Measurements from ENCODE around the gene IPO9.

IPO9 gene

GRCh38 chr1:201891451-201892045 lies 62.6 kb downstream of the IPO9 start:
- POLR2A ChIA-PET (ENCODE audit: low non-redundant PET), result no interaction called here
- TF ChIP-seq CTCF (conservative IDR thresholded peaks at IDR 0.05; ENCODE audit: low read depth), result no peak
- CTCF ChIA-PET, result interaction anchor here (0.6 to 9.3 kb wide), 5 partner anchors 54 to 91 kb away, joined by 3 to 162 read pairs (median 5); partner anchors contain the start of gene RNPEP
- H3K27ac ChIP-seq, result no peak overlapping the region
- DNase-seq (ENCODE audit: low spot score), result no peak

GRCh38 chr1:201892211-201892610 lies 63.3 kb downstream of the IPO9 start:
- no peak for TF ChIP-seq CTCF (conservative IDR thresholded peaks at IDR 0.05; ENCODE audit: low read depth)
- POLR2A ChIA-PET (ENCODE audit: low non-redundant PET), result no interaction called here
- CTCF ChIA-PET, result interaction anchor here (0.5 to 9.3 kb wide), 6 partner anchors 54 to 264 kb away, joined by 3 to 162 read pairs (median 3); partner anchors contain the start of gene RNPEP

GRCh38 chr1:201893431-201893830 lies 64.5 kb downstream of the IPO9 start:
- H3K27ac ChIP-seq, result no peak overlapping the region
- ChIA-PET CTCF (interaction anchor here (0.5 to 9.3 kb wide), 6 partner anchors 13 to 317 kb away, joined by 3 to 162 read pairs (median 3); no protein-coding TSS in a partner anchor), POLR2A (ENCODE audit: low non-redundant PET) (interaction anchor here (0.6 kb wide), 1 partner anchor 61 kb away, joined by 9 read pairs; no protein-coding TSS in a partner anchor)
- no peak for DNase-seq (ENCODE audit: low spot score)
- no peak for TF ChIP-seq CTCF (conservative IDR thresholded peaks at IDR 0.05; ENCODE audit: low read depth)

More at GRCh38 chr1:201892211-201892610, 63.3 kb downstream of the IPO9 start:
- H3K27ac ChIP-seq, result no peak overlapping the region
- DNase-seq (ENCODE audit: low spot score), result no peak

- no peak overlapping the region for H3K27ac ChIP-seq
- DNase-seq (ENCODE audit: low spot score), result no peak
- ChIA-PET POLR2A (ENCODE audit: low non-redundant PET) (interaction anchor here (0.8 to 1.5 kb wide), 2 partner anchors 78 to 80 kb away, joined by 5 to 6 read pairs; no protein-coding TSS in a partner anchor), CTCF (interaction anchor here (0.6 to 9.3 kb wide), 17 partner anchors 8 to 1322 kb away, joined by 3 to 162 read pairs (median 9); partner anchors contain the start of genes LMOD1 and RNPEP)
- no peak for TF ChIP-seq CTCF (conservative IDR thresholded peaks at IDR 0.05; ENCODE audit: low read depth)
Measured at GRCh38 chr1:201894343-201895119, 65.6 kb downstream of the IPO9 start.

- TF ChIP-seq CTCF (conservative IDR thresholded peaks at IDR 0.05; ENCODE audit: low read depth), result no peak
- DNase-seq (ENCODE audit: low spot score), result no peak
- ChIA-PET CTCF (interaction anchor here (0.5 to 9.3 kb wide), 51 partner anchors 9 to 1321 kb away, joined by 3 to 162 read pairs (median 5); partner anchors contain the start of genes ELF3, LMOD1 and RNPEP), POLR2A (ENCODE audit: low non-redundant PET) (interaction anchor here (1.2 to 1.5 kb wide), 2 partner anchors 77 to 88 kb away, joined by 3 to 6 read pairs; no protein-coding TSS in a partner anchor)
- no peak overlapping the region for H3K27ac ChIP-seq
Measured at GRCh38 chr1:201895120-201895665, 66.2 kb downstream of the IPO9 start.
